HG02588 (cell line): ENCODE data around the gene APMAP.
"Not testable (repeated sequence)": the region's sequence is repeated elsewhere in the genome, so short reads cannot be mapped to it uniquely, and the experiment has no call there.

Experiments used
- ATAC-seq: cut with Tn5 transposase; IDR thresholded peaks from one replicate; pipeline ENCODE4 v1.9.1; 2021; ENCODE audit warnings: mild to moderate bottlenecking, moderate library complexity; ENCODE audit not compliant: unreplicated experiment

Gene APMAP

GRCh38 chr20:24935766-24936525 is 56.6 kb downstream of the APMAP start:
- ATAC-seq: no peak

- ATAC-seq: no peak
Measured at GRCh38 chr20:24935140-24935539, 57.4 kb downstream of the APMAP start.

GRCh38 chr20:24934716-24935115 is 57.8 kb downstream of the APMAP start:
- no peak for ATAC-seq

- no peak for ATAC-seq
Measured at GRCh38 chr20:24934101-24934661, 58.4 kb downstream of the APMAP start.

- no peak for ATAC-seq
Measured at GRCh38 chr20:24933266-24933908, 59.2 kb downstream of the APMAP start.

GRCh38 chr20:24931893-24932292 is 60.7 kb downstream of the APMAP start:
- not testable (repeated sequence) for ATAC-seq

- not testable (repeated sequence) for ATAC-seq
Measured at GRCh38 chr20:24930724-24931688, 61.5 kb downstream of the APMAP start.

- not testable (repeated sequence) for ATAC-seq
Measured at GRCh38 chr20:24929867-24930723, 62.5 kb downstream of the APMAP start.

GRCh38 chr20:24929259-24929658 is 63.3 kb downstream of the APMAP start:
- ATAC-seq: not testable (repeated sequence)

GRCh38 chr20:24920706-24921105 is 71.8 kb downstream of the APMAP start:
- ATAC-seq: not testable (repeated sequence)

- not testable (repeated sequence) for ATAC-seq
Measured at GRCh38 chr20:24919665-24920064, 72.9 kb downstream of the APMAP start.

GRCh38 chr20:24918579-24919566 is 73.7 kb downstream of the APMAP start:
- ATAC-seq: no peak

- ATAC-seq: no peak
Measured at GRCh38 chr20:24917797-24918578, 74.6 kb downstream of the APMAP start.

GRCh38 chr20:24917056-24917455 is 75.5 kb downstream of the APMAP start:
- ATAC-seq: no peak

- no peak for ATAC-seq
Measured at GRCh38 chr20:24916412-24916811, 76.1 kb downstream of the APMAP start.

- ATAC-seq: no peak
Measured at GRCh38 chr20:24915892-24916291, 76.7 kb downstream of the APMAP start.

- no peak for ATAC-seq
Measured at GRCh38 chr20:24915440-24915839, 77.1 kb downstream of the APMAP start.
